H1 (cell line): ENCODE data around the gene SPATA31A5.
"Not testable (repeated sequence)": the region's sequence is repeated elsewhere in the genome, so short reads cannot be mapped to it uniquely, and the experiment has no call there.

Source experiments
- CTCF ChIP-seq, 3 experiments: IDR thresholded peaks; 1 replicate in 2 of 3; 2 replicates in 1 of 3; pipeline versions ENCODE4 v1.5.1 to v1.6.1; 2011; ENCODE audit warnings: low read length in 3 of 3, mild to moderate bottlenecking in 3 of 3, inconsistent platforms in 2 of 3, low read depth in 1 of 3, moderate library complexity in 1 of 3; ENCODE audit not compliant: insufficient read depth in 1 of 3; ENCODE audit errors: control extremely low read depth in 1 of 3
- EGR1 ChIP-seq: IDR thresholded peaks from 2 replicates; pipeline ENCODE4 v1.6.1; 2011; ENCODE audit warnings: low read depth, low read length, borderline replicate concordance

GRCh38 chr9:60966382-60966781 is 52.2 kb downstream of the SPATA31A5 start:
- TF ChIP-seq CTCF (IDR thresholded peaks at IDR 0.05; ENCODE audit: control extremely low read depth in 1 of 3, insufficient read depth in 1 of 3, low read depth in 1 of 3, low read length in 3 of 3); EGR1: not testable (repeated sequence)
